ENCODE measurements around the gene WDR74. TPM values are rescaled to one million over a fixed set of nuclear protein-coding genes. Genes with fewer than 3 reads are reported as not detected.
A peak's percentile ranks its signal among the peaks of the same experiment; 100 is the strongest.

The WDR74 gene
- total RNA-seq, 1 experiment from 2014 or later, result 155 TPM

DNA sequence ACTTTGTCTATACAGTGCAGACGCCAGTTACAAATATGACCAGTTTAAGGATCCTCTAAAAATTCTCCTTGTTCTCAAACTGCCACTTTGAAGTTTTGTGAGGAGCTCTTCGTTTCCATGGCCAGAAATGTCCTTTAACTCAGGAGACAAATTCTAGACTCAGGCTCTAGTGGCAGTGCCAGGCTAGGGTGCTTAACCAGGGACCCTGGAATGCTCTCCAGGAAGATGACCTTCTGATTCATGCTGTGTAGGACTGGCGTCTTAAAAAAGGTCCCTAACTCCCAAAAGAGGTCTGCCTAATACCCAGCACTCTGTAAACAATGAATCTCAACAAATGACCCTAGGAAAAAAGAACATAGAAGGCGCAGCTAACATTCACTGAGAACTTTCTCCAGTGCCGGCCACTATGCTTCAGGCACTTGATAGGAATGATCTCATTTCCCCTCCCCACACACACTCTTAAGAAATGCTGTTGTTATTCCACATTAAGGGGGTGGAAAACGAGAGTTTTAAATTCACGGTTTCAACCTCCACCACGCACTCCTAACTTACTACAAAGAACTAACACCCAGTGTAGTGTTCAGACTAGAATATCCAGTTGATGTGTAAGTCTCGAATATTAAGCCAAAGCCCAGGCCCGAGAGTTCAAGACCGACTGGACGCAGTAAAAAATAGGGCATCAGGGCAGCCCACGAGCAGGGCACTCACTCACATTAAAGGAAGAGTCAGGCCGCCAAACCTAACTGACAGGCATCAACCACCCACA, 34.9 kb downstream of the WDR74 start:
- TF ChIP-seq, protein P1, sequence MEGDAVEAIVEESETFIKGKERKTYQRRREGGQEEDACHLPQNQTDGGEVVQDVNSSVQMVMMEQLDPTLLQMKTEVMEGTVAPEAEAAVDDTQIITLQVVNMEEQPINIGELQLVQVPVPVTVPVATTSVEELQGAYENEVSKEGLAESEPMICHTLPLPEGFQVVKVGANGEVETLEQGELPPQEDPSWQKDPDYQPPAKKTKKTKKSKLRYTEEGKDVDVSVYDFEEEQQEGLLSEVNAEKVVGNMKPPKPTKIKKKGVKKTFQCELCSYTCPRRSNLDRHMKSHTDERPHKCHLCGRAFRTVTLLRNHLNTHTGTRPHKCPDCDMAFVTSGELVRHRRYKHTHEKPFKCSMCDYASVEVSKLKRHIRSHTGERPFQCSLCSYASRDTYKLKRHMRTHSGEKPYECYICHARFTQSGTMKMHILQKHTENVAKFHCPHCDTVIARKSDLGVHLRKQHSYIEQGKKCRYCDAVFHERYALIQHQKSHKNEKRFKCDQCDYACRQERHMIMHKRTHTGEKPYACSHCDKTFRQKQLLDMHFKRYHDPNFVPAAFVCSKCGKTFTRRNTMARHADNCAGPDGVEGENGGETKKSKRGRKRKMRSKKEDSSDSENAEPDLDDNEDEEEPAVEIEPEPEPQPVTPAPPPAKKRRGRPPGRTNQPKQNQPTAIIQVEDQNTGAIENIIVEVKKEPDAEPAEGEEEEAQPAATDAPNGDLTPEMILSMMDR (conservative IDR thresholded peaks at IDR 0.05; ENCODE audit: low read depth, low read length), result no peak
- no peak for TF ChIP-seq EZH2 (IDR thresholded peaks at IDR 0.05; ENCODE audit: borderline replicate concordance, low read depth, low read length, poor library complexity, severe bottlenecking)
- no peak for DNase-seq (ENCODE audit: low spot score)
- no peaks in the 10 kb centered on the region for H3K27me3 ChIP-seq (replicated peaks; ENCODE audit: insufficient read depth, low read depth, low read length, poor library complexity)
- ChIA-PET POLR2A (ENCODE audit: low non-redundant PET) (no interaction called here), CTCF (no interaction called here)
- H3K9me3 ChIP-seq (ENCODE audit: low read depth, low read length, poor library complexity, severe bottlenecking), result no peaks in the 10 kb centered on the region
- peaks cover 19% of the 10 kb centered on the region for H3K4me1 ChIP-seq (ENCODE audit: insufficient read depth, low read length, poor library complexity, severe bottlenecking)
- H3K36me3 ChIP-seq (ENCODE audit: insufficient read depth, low read length, poor library complexity, severe bottlenecking), result peaks cover 43% of the 10 kb centered on the region
- BruUV-seq (replicated peaks), result TSS peak; percentile 73
- H3K4me3 ChIP-seq (ENCODE audit: low read depth, low read length, poor library complexity, severe bottlenecking), result peak overlapping the region; percentile 82
- intact Hi-C loops (cut with micrococcal nuclease; ENCODE audit: unreplicated experiment), result no loop called here
- peak overlapping the region; percentile 87 for H3K27ac ChIP-seq (ENCODE audit: low read depth, low read length, poor library complexity, severe bottlenecking)

DNA sequence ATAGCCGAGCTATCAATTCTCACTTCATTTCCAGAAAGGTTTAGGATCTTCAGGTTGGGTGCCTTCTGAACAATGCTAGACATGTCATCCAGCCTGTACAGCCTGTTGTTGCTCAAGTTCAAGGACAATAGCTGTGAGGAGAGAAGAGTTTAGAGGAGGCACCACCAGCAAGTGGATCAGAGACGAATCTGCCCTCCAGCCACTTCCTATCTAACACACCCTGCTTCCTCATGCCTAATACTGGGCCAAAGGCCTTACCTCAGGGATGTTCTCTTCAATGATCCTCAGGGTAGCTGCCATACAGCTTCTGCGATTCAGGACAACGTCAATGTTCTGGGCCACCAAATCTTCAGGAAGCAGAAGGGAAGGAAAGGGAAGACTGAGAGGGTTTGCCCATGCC, 38.3 kb downstream of the WDR74 start:
- Histone ChIP-seq H3K27ac (ENCODE audit: low read depth, low read length, poor library complexity, severe bottlenecking) (no peak overlapping the region), H3K4me1 (ENCODE audit: insufficient read depth, low read length, poor library complexity, severe bottlenecking) (peaks cover 11% of the 10 kb centered on the region), H3K9me3 (ENCODE audit: low read depth, low read length, poor library complexity, severe bottlenecking) (no peaks in the 10 kb centered on the region), H3K27me3 (replicated peaks; ENCODE audit: insufficient read depth, low read depth, low read length, poor library complexity) (no peaks in the 10 kb centered on the region), H3K4me3 (ENCODE audit: low read depth, low read length, poor library complexity, severe bottlenecking) (no peak overlapping the region), H3K36me3 (ENCODE audit: insufficient read depth, low read length, poor library complexity, severe bottlenecking) (peaks cover 77% of the 10 kb centered on the region)
- no peak for TF ChIP-seq EZH2 (IDR thresholded peaks at IDR 0.05; ENCODE audit: borderline replicate concordance, low read depth, low read length, poor library complexity, severe bottlenecking)
- TF ChIP-seq, protein P1 (conservative IDR thresholded peaks at IDR 0.05; ENCODE audit: low read depth, low read length), result no peak
- DNase-seq (ENCODE audit: low spot score), result no peak
- no TSS peak for BruUV-seq (replicated peaks)
- intact Hi-C loops (cut with micrococcal nuclease; ENCODE audit: unreplicated experiment), result no loop called here
- ChIA-PET POLR2A (ENCODE audit: low non-redundant PET) (no interaction called here), CTCF (interaction anchor here (0.5 to 0.6 kb wide), 2 partner anchors 29 to 61 kb away, joined by 4 read pairs; no protein-coding TSS in a partner anchor)

DNA sequence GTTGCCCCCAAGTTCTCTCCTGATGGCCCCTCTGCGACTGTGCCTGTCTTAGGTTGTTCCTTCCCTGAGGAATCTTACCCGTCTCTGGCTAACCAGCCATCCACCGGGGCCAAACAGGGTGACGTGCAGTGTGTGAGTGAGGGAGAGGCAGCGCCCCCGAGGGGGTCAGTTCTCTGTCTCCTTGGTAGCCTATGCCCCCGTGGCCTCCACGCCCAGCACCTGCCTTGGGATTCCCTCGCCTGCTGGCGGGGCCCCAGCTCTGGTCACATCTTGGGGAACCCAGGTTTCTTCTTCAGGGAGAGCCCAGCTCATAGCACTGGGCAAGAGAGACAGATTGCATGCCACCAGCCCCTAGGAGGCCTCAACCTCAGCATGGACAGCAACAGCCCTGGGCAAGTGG, 39.9 kb downstream of the WDR74 start:
- ChIA-PET POLR2A (ENCODE audit: low non-redundant PET) (no interaction called here), CTCF (no interaction called here)
- Histone ChIP-seq H3K36me3 (ENCODE audit: insufficient read depth, low read length, poor library complexity, severe bottlenecking) (peaks cover 93% of the 10 kb centered on the region), H3K27ac (ENCODE audit: low read depth, low read length, poor library complexity, severe bottlenecking) (no peak overlapping the region), H3K27me3 (replicated peaks; ENCODE audit: insufficient read depth, low read depth, low read length, poor library complexity) (no peaks in the 10 kb centered on the region), H3K9me3 (ENCODE audit: low read depth, low read length, poor library complexity, severe bottlenecking) (no peaks in the 10 kb centered on the region), H3K4me3 (ENCODE audit: low read depth, low read length, poor library complexity, severe bottlenecking) (no peak overlapping the region), H3K4me1 (ENCODE audit: insufficient read depth, low read length, poor library complexity, severe bottlenecking) (peaks cover 13% of the 10 kb centered on the region)
- no peak for TF ChIP-seq EZH2 (IDR thresholded peaks at IDR 0.05; ENCODE audit: borderline replicate concordance, low read depth, low read length, poor library complexity, severe bottlenecking)
- TF ChIP-seq, protein P1 (conservative IDR thresholded peaks at IDR 0.05; ENCODE audit: low read depth, low read length), result no peak
- no peak for DNase-seq (ENCODE audit: low spot score)
- BruUV-seq (replicated peaks), result no TSS peak
- intact Hi-C loops (cut with micrococcal nuclease; ENCODE audit: unreplicated experiment), result no loop called here
